ENCODE measurements around the gene SGK2. TPM values are rescaled to one million over a fixed set of nuclear protein-coding genes. Genes with fewer than 3 reads are reported as not detected.

SGK2 gene
- total and polyA plus RNA-seq, 2 donors (not counting 1 experiment from before 2014, with no cell fraction given) = 1.5 to 1.7 TPM

DNA sequence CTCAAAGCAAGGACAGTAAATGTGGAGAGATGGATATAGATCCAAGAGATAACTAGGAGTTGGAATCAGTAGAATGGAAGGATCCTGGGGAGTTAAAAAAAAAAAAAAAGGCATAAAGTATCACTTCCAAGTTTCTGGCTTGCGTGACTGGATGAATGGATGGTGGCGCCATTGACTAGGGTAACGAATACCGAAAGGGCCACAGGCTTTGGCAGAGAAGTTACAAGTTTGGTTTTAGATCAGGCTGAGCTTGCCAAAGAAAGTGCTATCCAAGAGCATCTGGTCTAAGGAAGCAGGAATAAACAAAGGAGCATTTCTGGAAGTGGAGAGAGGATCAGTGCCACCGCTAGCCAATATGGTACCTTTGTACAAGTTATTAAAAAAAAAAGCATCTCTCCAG, 33.8 kb upstream of the SGK2 start:
- TF ChIP-seq CTCF (IDR thresholded peaks at IDR 0.05) (no peak), EZH2 (IDR thresholded peaks at IDR 0.05; ENCODE audit: borderline replicate concordance, insufficient read depth, low read depth, low read length, poor library complexity, severe bottlenecking) (no peak)
- Mint-ChIP-seq H3K9me3 (ENCODE audit: insufficient read depth) (no peaks in the 10 kb centered on the region), H3K27ac (no peak overlapping the region), H3K27me3 (no peaks in the 10 kb centered on the region), H3K4me3 (no peak overlapping the region), H3K4me1 (no peaks in the 10 kb centered on the region)
- Histone ChIP-seq H3K9ac (ENCODE audit: low read length) (no peak overlapping the region), H3K36me3 (replicated peaks in 1 of 2; ENCODE audit: control extremely low read depth in 1 of 2, control insufficient read depth in 1 of 2, extremely low read depth in 1 of 2, insufficient read depth in 2 of 2, low read length in 1 of 2) (no peaks in the 10 kb centered on the region), H3K27me3 (replicated peaks in 1 of 4; ENCODE audit: control extremely low read depth in 1 of 4, control insufficient read depth in 3 of 4, insufficient read depth in 4 of 4, low read length in 3 of 4) (no peaks in the 10 kb centered on the region), H3K27ac (ENCODE audit: low read length in 2 of 2) (no peak overlapping the region), H3K79me2 (ENCODE audit: control insufficient read depth, insufficient read depth, low read length) (no peaks in the 10 kb centered on the region), H4K20me1 (ENCODE audit: control insufficient read depth, insufficient read depth, low read length, poor library complexity, severe bottlenecking) (no peaks in the 10 kb centered on the region), H3K4me1 (ENCODE audit: control insufficient read depth in 2 of 2, insufficient read depth in 2 of 2, low read length in 2 of 2) (no peaks in the 10 kb centered on the region), H3K4me2 (replicated peaks; ENCODE audit: low read depth, low read length, poor library complexity, severe bottlenecking) (no peak overlapping the region), H3K4me3 (ENCODE audit: control extremely low read depth in 1 of 5, extremely low read depth in 1 of 5, insufficient read depth in 1 of 5, low read depth in 2 of 5, low read length in 4 of 5) (no peak overlapping the region), H2AFZ (ENCODE audit: insufficient read depth, low read depth, low read length, poor library complexity, severe bottlenecking) (no peak overlapping the region), H3K9me3 (ENCODE audit: control extremely low read depth in 1 of 3, control insufficient read depth in 2 of 3, insufficient read depth in 1 of 3, low read length in 2 of 3) (peaks cover 0 to 3% (median under 1%) of the 10 kb centered on the region in 3 donors)
- intact Hi-C loops (cut with micrococcal nuclease) = no loop called here
- ATAC-seq (ENCODE audit: low read depth) = no peak
- ChIA-PET CTCF (no interaction called here), POLR2A (no interaction called here)
- 71% methylated on average over 4 of the region's 5 CpGs for WGBS (ENCODE audit: insufficient coverage)
- no peak for DNase-seq

DNA sequence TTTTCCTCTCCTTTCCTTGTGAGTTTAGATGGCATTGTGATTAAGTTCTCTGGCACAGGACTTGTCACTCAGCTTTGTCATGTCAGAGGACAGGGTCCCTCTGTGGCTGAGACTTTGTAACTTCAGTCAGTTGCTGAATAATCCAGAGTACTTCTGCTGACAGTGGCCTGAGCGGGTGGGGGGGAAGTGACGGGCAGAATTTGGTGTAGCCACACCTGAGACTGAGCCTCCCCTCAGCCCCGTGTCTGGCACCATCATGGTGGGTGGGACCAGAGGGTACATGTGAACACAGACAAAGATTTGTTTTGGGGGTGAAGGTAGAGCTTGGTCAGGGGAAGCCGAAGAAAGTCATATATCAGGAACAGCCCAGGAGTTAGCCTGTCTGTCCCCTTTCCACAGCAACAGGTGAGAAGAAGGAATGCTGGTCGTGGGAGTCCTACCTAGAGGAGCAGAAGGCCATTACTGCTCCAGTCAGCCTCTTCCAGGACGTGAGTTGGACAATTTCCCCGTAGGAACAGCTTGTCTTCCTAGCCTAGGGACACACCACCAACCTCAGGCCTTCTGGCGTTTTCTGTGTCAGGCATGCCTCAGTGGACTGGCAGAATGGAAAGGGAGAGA, 30.5 kb upstream of the SGK2 start:
- intact Hi-C loops (cut with micrococcal nuclease) = no loop called here
- Histone ChIP-seq H3K4me1 (ENCODE audit: control insufficient read depth in 2 of 2, insufficient read depth in 2 of 2, low read length in 2 of 2) (no peaks in the 10 kb centered on the region), H3K9ac (ENCODE audit: low read length) (no peak overlapping the region), H3K9me3 (ENCODE audit: control extremely low read depth in 1 of 3, control insufficient read depth in 2 of 3, insufficient read depth in 1 of 3, low read length in 2 of 3) (no peaks in the 10 kb centered on the region), H3K79me2 (ENCODE audit: control insufficient read depth, insufficient read depth, low read length) (no peaks in the 10 kb centered on the region), H3K27me3 (replicated peaks in 1 of 4; ENCODE audit: control extremely low read depth in 1 of 4, control insufficient read depth in 3 of 4, insufficient read depth in 4 of 4, low read length in 3 of 4) (no peaks in the 10 kb centered on the region), H3K27ac (ENCODE audit: low read length in 2 of 2) (no peak overlapping the region), H3K4me3 (ENCODE audit: control extremely low read depth in 1 of 5, extremely low read depth in 1 of 5, insufficient read depth in 1 of 5, low read depth in 2 of 5, low read length in 4 of 5) (no peak overlapping the region), H3K36me3 (replicated peaks in 1 of 2; ENCODE audit: control extremely low read depth in 1 of 2, control insufficient read depth in 1 of 2, extremely low read depth in 1 of 2, insufficient read depth in 2 of 2, low read length in 1 of 2) (no peaks in the 10 kb centered on the region), H2AFZ (ENCODE audit: insufficient read depth, low read depth, low read length, poor library complexity, severe bottlenecking) (no peak overlapping the region), H3K4me2 (replicated peaks; ENCODE audit: low read depth, low read length, poor library complexity, severe bottlenecking) (no peak overlapping the region), H4K20me1 (ENCODE audit: control insufficient read depth, insufficient read depth, low read length, poor library complexity, severe bottlenecking) (no peaks in the 10 kb centered on the region)
- DNase-seq (no peak), ATAC-seq (ENCODE audit: low read depth) (no peak)
- POLR2A ChIA-PET = no interaction called here
- WGBS (ENCODE audit: insufficient coverage) = 93% methylated on average over 6 of the region's 8 CpGs
- Mint-ChIP-seq H3K4me3 (no peak overlapping the region), H3K27me3 (no peaks in the 10 kb centered on the region), H3K27ac (no peak overlapping the region), H3K9me3 (ENCODE audit: insufficient read depth) (no peaks in the 10 kb centered on the region), H3K4me1 (no peaks in the 10 kb centered on the region)
- no peak for TF ChIP-seq CTCF (IDR thresholded peaks at IDR 0.05)
- TF ChIP-seq EZH2 (IDR thresholded peaks at IDR 0.05; ENCODE audit: borderline replicate concordance, insufficient read depth, low read depth, low read length, poor library complexity, severe bottlenecking) = no peak
- CTCF ChIA-PET = interaction anchor here (2.7 kb wide), 1 partner anchor 10 kb away, joined by 12 read pairs; no protein-coding TSS in a partner anchor
